Measurements from ENCODE around the gene PRCD. TPM values are rescaled to one million over a fixed set of nuclear protein-coding genes. Genes with fewer than 3 reads are reported as not detected.
A peak's percentile ranks its signal among the peaks of the same experiment; 100 is the strongest.

The PRCD gene
- total RNA-seq, 2 experiments from 2014 or later = not detected

GRCh38 chr17:76548378-76549214 lies 8.8 kb downstream of the PRCD start:
- peaks cover 9% of the 10 kb centered on the region for H3K27me3 Mint-ChIP-seq
- H3K36me3 Mint-ChIP-seq (ENCODE audit: low read depth) = peaks cover 2% of the 10 kb centered on the region
- H3K4me3 Mint-ChIP-seq = no peak overlapping the region
- peaks cover 12% of the 10 kb centered on the region for H3K4me1 Mint-ChIP-seq
- no peak overlapping the region for H3K27ac Mint-ChIP-seq
- CTCF ChIA-PET = interaction anchor here (1.1 kb wide), 1 partner anchor 26 kb away, joined by 4 read pairs; no protein-coding TSS in a partner anchor
- POLR2A ChIA-PET = no interaction called here
- no peaks in the 10 kb centered on the region for H3K9me3 Mint-ChIP-seq
- no peak for DNase-seq

- H3K4me3 Mint-ChIP-seq = no peak overlapping the region
- peaks cover 9% of the 10 kb centered on the region for H3K4me1 Mint-ChIP-seq
- CTCF ChIA-PET = interaction anchor here (1.0 to 1.1 kb wide), 2 partner anchors 9 to 26 kb away, joined by 3 to 4 read pairs; no protein-coding TSS in a partner anchor
Observed at GRCh38 chr17:76549215-76549518, 9.3 kb downstream of the PRCD start.

GRCh38 chr17:76549539-76549938 lies 9.7 kb downstream of the PRCD start:
- Mint-ChIP-seq H3K9me3 (no peaks in the 10 kb centered on the region), H3K4me3 (no peak overlapping the region), H3K4me1 (peaks cover 10% of the 10 kb centered on the region), H3K27me3 (peaks cover 5% of the 10 kb centered on the region), H3K36me3 (ENCODE audit: low read depth) (peaks cover 2% of the 10 kb centered on the region), H3K27ac (no peak overlapping the region)
- ChIA-PET POLR2A (no interaction called here), CTCF (interaction anchor here (0.6 to 1.1 kb wide), 3 partner anchors 9 to 539 kb away, joined by 3 to 7 read pairs (median 4); no protein-coding TSS in a partner anchor)
- no peak for DNase-seq

More at GRCh38 chr17:76549215-76549518, 9.3 kb downstream of the PRCD start:
- Mint-ChIP-seq H3K36me3 (ENCODE audit: low read depth) (peaks cover 2% of the 10 kb centered on the region), H3K9me3 (no peaks in the 10 kb centered on the region), H3K27me3 (peaks cover 5% of the 10 kb centered on the region), H3K27ac (no peak overlapping the region)
- no peak for DNase-seq
- POLR2A ChIA-PET = no interaction called here

- ChIA-PET CTCF (interaction anchor here (0.6 to 1.5 kb wide), 4 partner anchors 7 to 261 kb away, joined by 3 to 5 read pairs (median 4); no protein-coding TSS in a partner anchor), POLR2A (no interaction called here)
- Mint-ChIP-seq H3K36me3 (ENCODE audit: low read depth) (peaks cover 6% of the 10 kb centered on the region), H3K4me3 (no peak overlapping the region), H3K27me3 (no peaks in the 10 kb centered on the region), H3K27ac (no peak overlapping the region), H3K9me3 (no peaks in the 10 kb centered on the region), H3K4me1 (peaks cover 16% of the 10 kb centered on the region)
- DNase-seq = no peak
Observed at GRCh38 chr17:76550712-76551615, 11.1 kb downstream of the PRCD start.

GRCh38 chr17:76551685-76552084 lies 11.8 kb downstream of the PRCD start:
- Mint-ChIP-seq H3K27me3 (no peaks in the 10 kb centered on the region), H3K4me3 (no peak overlapping the region), H3K4me1 (peaks cover 20% of the 10 kb centered on the region), H3K27ac (no peak overlapping the region), H3K9me3 (no peaks in the 10 kb centered on the region), H3K36me3 (ENCODE audit: low read depth) (peaks cover 6% of the 10 kb centered on the region)
- no peak for DNase-seq
- POLR2A ChIA-PET = no interaction called here
- CTCF ChIA-PET = interaction anchor here (0.6 to 1.5 kb wide), 3 partner anchors 8 to 73 kb away, joined by 3 to 5 read pairs (median 4); no protein-coding TSS in a partner anchor

GRCh38 chr17:76553178-76553908 lies 13.5 kb downstream of the PRCD start:
- Mint-ChIP-seq H3K36me3 (ENCODE audit: low read depth) (peaks cover 6% of the 10 kb centered on the region), H3K27me3 (no peaks in the 10 kb centered on the region), H3K9me3 (no peaks in the 10 kb centered on the region), H3K4me1 (peaks cover 27% of the 10 kb centered on the region), H3K27ac (no peak overlapping the region), H3K4me3 (no peak overlapping the region)
- ChIA-PET CTCF (interaction anchor here (0.8 to 3.7 kb wide), 3 partner anchors 13 to 128 kb away, joined by 3 to 12 read pairs (median 4); partner anchors contain the start of gene PRCD), POLR2A (no interaction called here)
- DNase-seq = no peak

GRCh38 chr17:76554131-76554530 lies 14.3 kb downstream of the PRCD start:
- ChIA-PET POLR2A (no interaction called here), CTCF (interaction anchor here (0.8 to 3.7 kb wide), 3 partner anchors 14 to 128 kb away, joined by 3 to 12 read pairs (median 4); partner anchors contain the start of gene PRCD)
- H3K9me3 Mint-ChIP-seq = no peaks in the 10 kb centered on the region
- H3K36me3 Mint-ChIP-seq (ENCODE audit: low read depth) = peaks cover 13% of the 10 kb centered on the region
- no peak overlapping the region for H3K4me3 Mint-ChIP-seq
- no peaks in the 10 kb centered on the region for H3K27me3 Mint-ChIP-seq
- H3K4me1 Mint-ChIP-seq = peaks cover 34% of the 10 kb centered on the region
- H3K27ac Mint-ChIP-seq = no peak overlapping the region
- no peak for DNase-seq

GRCh38 chr17:76556765-76557367 lies 17.0 kb downstream of the PRCD start:
- H3K27me3 Mint-ChIP-seq = no peaks in the 10 kb centered on the region
- H3K4me1 Mint-ChIP-seq = peaks cover 50% of the 10 kb centered on the region
- peak overlapping the region; percentile 94 for H3K27ac Mint-ChIP-seq
- POLR2A ChIA-PET = no interaction called here
- H3K36me3 Mint-ChIP-seq (ENCODE audit: low read depth) = peaks cover 36% of the 10 kb centered on the region
- DNase-seq = no peak
- no peaks in the 10 kb centered on the region for H3K9me3 Mint-ChIP-seq
- CTCF ChIA-PET = interaction anchor here (0.5 to 3.7 kb wide), 19 partner anchors 10 to 155 kb away, joined by 3 to 22 read pairs (median 5); partner anchors contain the start of gene ST6GALNAC1
- H3K4me3 Mint-ChIP-seq = peak overlapping the region; percentile 89

- Mint-ChIP-seq H3K4me1 (peaks cover 52% of the 10 kb centered on the region), H3K36me3 (ENCODE audit: low read depth) (peaks cover 39% of the 10 kb centered on the region), H3K4me3 (peak overlapping the region; percentile 89), H3K27ac (peak overlapping the region; percentile 94), H3K9me3 (no peaks in the 10 kb centered on the region), H3K27me3 (no peaks in the 10 kb centered on the region)
- peak; percentile 96 for DNase-seq
- ChIA-PET CTCF (interaction anchor here (0.5 to 3.5 kb wide), 23 partner anchors 8 to 156 kb away, joined by 3 to 22 read pairs (median 4); partner anchors contain the start of gene ST6GALNAC1), POLR2A (no interaction called here)
Observed at GRCh38 chr17:76557368-76558197, 17.7 kb downstream of the PRCD start.

- POLR2A ChIA-PET = no interaction called here
- Mint-ChIP-seq H3K4me3 (peak overlapping the region; percentile 89), H3K36me3 (ENCODE audit: low read depth) (peaks cover 45% of the 10 kb centered on the region), H3K27me3 (no peaks in the 10 kb centered on the region), H3K27ac (peak overlapping the region; percentile 94), H3K9me3 (no peaks in the 10 kb centered on the region), H3K4me1 (peaks cover 61% of the 10 kb centered on the region)
- DNase-seq = peak; percentile 33
- CTCF ChIA-PET = interaction anchor here (0.6 to 3.5 kb wide), 16 partner anchors 9 to 150 kb away, joined by 3 to 22 read pairs (median 4); partner anchors contain the start of gene ST6GALNAC1
Observed at GRCh38 chr17:76558198-76559095, 18.6 kb downstream of the PRCD start.

Data from activated CD4-positive, alpha-beta T cell treated with anti-CD3 and anti-CD28 coated beads, Interleukin-2, amount 10 ng/mL, durations not matched to agents 7 days and 5 days (primary cell).